Panc1 (cell line): ENCODE measurements around the gene CREB3L1. TPM values are rescaled to one million over a fixed set of nuclear protein-coding genes. Genes with fewer than 3 reads are reported as not detected.

Experiments
- ATAC-seq: fragments of 200-7000 bp; cut with Tn5 transposase; 2 replicates; pipeline ENCODE4 v1.9.1; 2020; ENCODE audit warnings: mild to moderate bottlenecking, moderate library complexity
- BruUV-seq: library from RNA; stranded (reverse); fragments of 400-500 nt; replicated peaks from 2 replicates; lab custom pipeline; 2021; lab: Mats Ljungman, UMichigan
- CTCF ChIA-PET: fragments of 300-600 bp; sonication (Branson Sonifier 250); formaldehyde crosslinking; loops from one replicate; lab custom pipeline; 2022; ENCODE audit warnings: antibody characterized with exemption; lab: Charles Lee
- POLR2A ChIA-PET: fragments of 300-600 bp; sonication (Branson Sonifier 250); formaldehyde crosslinking; loops from one replicate; lab custom pipeline; 2022; ENCODE audit warnings: antibody characterized with exemption; lab: Charles Lee
- DNase-seq: peaks from one replicate; pipeline ENCODE4 v3.0.0-alpha.2; 2010; ENCODE audit warnings: low read depth, low spot score
- H3K27ac ChIP-seq: 2 replicates; pipeline ENCODE4 v1.5.1; 2011; ENCODE audit warnings: mild to moderate bottlenecking, low read length, inconsistent platforms
- H3K27me3 ChIP-seq: fragments of 200-500 bp; sonication (Bioruptor generic); 2 replicates; pipeline ENCODE4 v1.6.0; 2014; ENCODE audit warnings: low read length, inconsistent platforms; ENCODE audit not compliant: control insufficient read depth, insufficient read depth
- H3K36me3 ChIP-seq: fragments of 200-500 bp; sonication (Bioruptor generic); 2 replicates; pipeline ENCODE4 v1.5.1; 2014; ENCODE audit warnings: inconsistent platforms, mild to moderate bottlenecking, low read length, moderate library complexity; ENCODE audit not compliant: control insufficient read depth, insufficient read depth
- H3K4me1 ChIP-seq: 2 replicates; pipeline ENCODE4 v1.5.1; 2011; ENCODE audit warnings: inconsistent platforms, mild to moderate bottlenecking, low read length, moderate library complexity; ENCODE audit not compliant: control insufficient read depth, insufficient read depth
- H3K4me3 ChIP-seq, 2 experiments: 2 replicates each; pipeline ENCODE4 v1.5.1; 2011 to 2012; ENCODE audit warnings: low read depth in 2 of 2, low read length in 2 of 2, mild to moderate bottlenecking in 2 of 2, inconsistent platforms in 1 of 2, moderate library complexity in 1 of 2
- H3K9me3 ChIP-seq: fragments of 200-500 bp; sonication (Bioruptor generic); 2 replicates; pipeline ENCODE4 v1.5.1; 2014; ENCODE audit warnings: low read depth, mild to moderate bottlenecking, inconsistent platforms, low read length, moderate library complexity; ENCODE audit not compliant: control insufficient read depth, insufficient read depth
- CTCF ChIP-seq: fragments of 450-650 bp; IDR thresholded peaks from 2 replicates; pipeline ENCODE4 v1.5.1; 2017; ENCODE audit warnings: mild to moderate bottlenecking
- POLR2AphosphoS5 ChIP-seq: IDR thresholded peaks from 2 replicates; pipeline ENCODE4 v1.6.1; 2012; ENCODE audit warnings: mild to moderate bottlenecking, low read depth, low read length, moderate library complexity
- SIN3A ChIP-seq: IDR thresholded peaks from 2 replicates; pipeline ENCODE4 v1.6.1; 2012; ENCODE audit warnings: low read depth, mild to moderate bottlenecking, low read length, moderate library complexity, borderline replicate concordance; ENCODE audit not compliant: insufficient read depth
- TCF7L2 ChIP-seq: IDR thresholded peaks from 2 replicates; pipeline ENCODE4 v1.6.1; 2011; ENCODE audit warnings: mild to moderate bottlenecking, low read depth, low read length, inconsistent platforms
- in situ Hi-C: cut with HindIII; loops from 2 replicates; pipeline ENCODE4 v1.10.0; 2016; ENCODE audit warnings: low sequenced_read_pairs, low pct_unique_long_range_greater_than_20kb
- intact Hi-C: fragments of 100-400 bp; cut with micrococcal nuclease; formaldehyde crosslinking; loops from one replicate; pipeline ENCODE4 v1.10.0; 2022; ENCODE audit not compliant: unreplicated experiment
- total RNA-seq: library from RNA; stranded (reverse); gene quantifications from one replicate; pipeline ENCODE4 v1.2.1, GENCODE V29; 2021; ENCODE audit not compliant: unreplicated experiment
- TF ChIP-seq, protein P1 (sequence below), 2 experiments: IDR thresholded peaks; 2 replicates each; pipeline ENCODE4 v1.6.1; 2011 to 2012; ENCODE audit warnings: low read depth in 2 of 2, control low read depth in 1 of 2, low read length in 1 of 2, mild to moderate bottlenecking in 1 of 2, moderate library complexity in 1 of 2; ENCODE audit not compliant: insufficient read depth in 1 of 2

CREB3L1 gene
- total RNA-seq, 1 experiment from 2014 or later, result 35.6 TPM

DNA sequence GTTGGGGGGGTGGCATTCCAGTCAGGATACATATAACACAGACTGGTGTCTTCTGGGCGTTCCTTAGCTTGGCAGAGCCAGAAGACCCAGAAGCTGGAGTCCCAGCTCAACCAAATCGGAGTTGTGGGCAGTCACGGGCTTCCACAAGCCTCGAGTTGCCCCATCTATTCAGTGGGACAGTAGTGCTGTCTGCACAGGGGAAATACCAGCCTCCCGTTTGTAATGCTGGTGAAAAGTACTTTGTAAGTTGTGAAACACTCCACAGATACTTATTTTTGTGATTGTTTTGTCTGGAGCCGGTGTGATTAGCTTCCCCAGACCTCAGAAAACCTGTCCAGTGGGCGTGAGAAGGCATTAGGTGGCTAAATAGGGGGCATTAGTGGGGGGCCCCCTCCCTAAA, 83.4 kb downstream of the CREB3L1 start:
- H3K27ac ChIP-seq, result peak overlapping the region; percentile 95
- BruUV-seq, result no TSS peak
- H3K4me1 ChIP-seq, result peaks cover 62% of the 10 kb centered on the region
- ATAC-seq (no peak), DNase-seq (no peak)
- TF ChIP-seq, protein P1, sequence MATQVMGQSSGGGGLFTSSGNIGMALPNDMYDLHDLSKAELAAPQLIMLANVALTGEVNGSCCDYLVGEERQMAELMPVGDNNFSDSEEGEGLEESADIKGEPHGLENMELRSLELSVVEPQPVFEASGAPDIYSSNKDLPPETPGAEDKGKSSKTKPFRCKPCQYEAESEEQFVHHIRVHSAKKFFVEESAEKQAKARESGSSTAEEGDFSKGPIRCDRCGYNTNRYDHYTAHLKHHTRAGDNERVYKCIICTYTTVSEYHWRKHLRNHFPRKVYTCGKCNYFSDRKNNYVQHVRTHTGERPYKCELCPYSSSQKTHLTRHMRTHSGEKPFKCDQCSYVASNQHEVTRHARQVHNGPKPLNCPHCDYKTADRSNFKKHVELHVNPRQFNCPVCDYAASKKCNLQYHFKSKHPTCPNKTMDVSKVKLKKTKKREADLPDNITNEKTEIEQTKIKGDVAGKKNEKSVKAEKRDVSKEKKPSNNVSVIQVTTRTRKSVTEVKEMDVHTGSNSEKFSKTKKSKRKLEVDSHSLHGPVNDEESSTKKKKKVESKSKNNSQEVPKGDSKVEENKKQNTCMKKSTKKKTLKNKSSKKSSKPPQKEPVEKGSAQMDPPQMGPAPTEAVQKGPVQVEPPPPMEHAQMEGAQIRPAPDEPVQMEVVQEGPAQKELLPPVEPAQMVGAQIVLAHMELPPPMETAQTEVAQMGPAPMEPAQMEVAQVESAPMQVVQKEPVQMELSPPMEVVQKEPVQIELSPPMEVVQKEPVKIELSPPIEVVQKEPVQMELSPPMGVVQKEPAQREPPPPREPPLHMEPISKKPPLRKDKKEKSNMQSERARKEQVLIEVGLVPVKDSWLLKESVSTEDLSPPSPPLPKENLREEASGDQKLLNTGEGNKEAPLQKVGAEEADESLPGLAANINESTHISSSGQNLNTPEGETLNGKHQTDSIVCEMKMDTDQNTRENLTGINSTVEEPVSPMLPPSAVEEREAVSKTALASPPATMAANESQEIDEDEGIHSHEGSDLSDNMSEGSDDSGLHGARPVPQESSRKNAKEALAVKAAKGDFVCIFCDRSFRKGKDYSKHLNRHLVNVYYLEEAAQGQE (IDR thresholded peaks at IDR 0.05; ENCODE audit: insufficient read depth in 1 of 2, low read depth in 2 of 2, low read length in 1 of 2), result no peak
- TF ChIP-seq POLR2AphosphoS5 (no peak), CTCF (no peak), SIN3A (no peak), TCF7L2 (no peak)
- in situ Hi-C loops, result no loop called here
- no peaks in the 10 kb centered on the region for H3K27me3 ChIP-seq
- ChIA-PET CTCF (interaction anchor here (0.7 to 1.2 kb wide), 5 partner anchors 8 to 198 kb away, joined by 3 to 8 read pairs (median 3); no protein-coding TSS in a partner anchor), POLR2A (no interaction called here)
- intact Hi-C loops, result no loop called here
- H3K9me3 ChIP-seq, result no peaks in the 10 kb centered on the region
- H3K36me3 ChIP-seq, result no peaks in the 10 kb centered on the region; the same call in 1 of the 2 replicates
- peak overlapping the region; percentile 9 to 37; a peak in 2 of 4 replicates for H3K4me3 ChIP-seq

DNA sequence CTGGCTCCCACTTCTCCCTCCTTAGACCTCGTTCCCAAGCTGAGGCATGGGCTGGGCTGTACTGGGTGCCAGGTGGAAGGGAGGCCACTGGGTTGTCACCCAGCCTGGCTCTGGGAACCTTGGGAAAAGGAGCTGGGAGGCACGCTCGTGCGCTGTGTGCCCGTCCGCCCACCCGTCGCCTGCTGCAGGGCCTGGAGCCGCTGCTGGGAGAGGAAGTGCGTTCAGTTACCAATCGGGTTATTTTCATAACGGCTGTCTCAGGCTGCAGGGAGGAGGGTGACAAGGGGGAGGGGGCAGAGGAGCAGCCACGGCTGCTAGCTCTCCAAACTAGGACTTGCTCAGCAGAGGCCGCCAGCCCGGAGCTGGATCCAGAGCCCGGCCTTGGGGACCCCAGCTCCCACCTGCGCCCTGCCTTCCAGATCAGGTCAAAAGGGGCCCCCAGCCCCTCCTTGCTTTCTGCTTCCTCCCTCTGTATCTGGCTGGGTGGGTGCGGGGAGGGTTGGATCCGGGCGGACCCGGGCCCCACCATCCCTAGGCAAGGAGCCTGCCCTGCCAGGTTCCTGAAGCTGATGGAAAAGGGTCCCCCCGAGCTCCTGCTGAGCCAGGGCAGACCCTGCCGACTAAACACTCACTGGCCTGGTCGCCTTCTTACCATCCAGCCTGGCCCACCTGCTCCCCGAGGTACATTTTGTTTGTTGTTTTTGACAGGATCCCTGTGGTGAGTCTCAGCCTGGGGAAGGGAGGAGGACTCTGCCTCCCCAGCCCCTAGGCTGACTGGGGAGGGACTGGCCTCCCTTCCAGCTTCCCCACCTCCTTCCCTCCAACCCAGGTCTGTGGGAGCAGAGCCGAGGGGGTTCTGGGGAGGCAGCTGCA, 84.1 kb downstream of the CREB3L1 start:
- POLR2A ChIA-PET, result no interaction called here
- no peak for DNase-seq

More for the DNA sequence above, 84.1 kb downstream of the CREB3L1 start:
- in situ Hi-C loops, result no loop called here
- TF ChIP-seq POLR2AphosphoS5 (0 out of 2 replicates have a peak, but pooled peaks have one; percentile 19), SIN3A (no peak)
- Histone ChIP-seq H3K4me3 (peak overlapping the region; percentile 9 to 37; a peak in 2 of 4 replicates), H3K9me3 (no peaks in the 10 kb centered on the region), H3K4me1 (peaks cover 67% of the 10 kb centered on the region), H3K27ac (peak overlapping the region; percentile 95), H3K27me3 (no peaks in the 10 kb centered on the region), H3K36me3 (no peaks in the 10 kb centered on the region; the same call in 1 of the 2 replicates)
- ATAC-seq, result peak; percentile 61
- no TSS peak for BruUV-seq
- intact Hi-C loops, result no loop called here
- CTCF ChIA-PET, result interaction anchor here (0.7 to 1.2 kb wide), 4 partner anchors 7 to 122 kb away, joined by 3 to 8 read pairs (median 3); no protein-coding TSS in a partner anchor
